Epithelial cell of esophagus (primary cell): ENCODE data around the gene EFNA3.

ENCODE experiments used
- DNase-seq: peaks from one replicate; pipeline ENCODE4 v3.0.0; 2010; ENCODE audit warnings: low read depth
- H3K4me3 ChIP-seq: 2 replicates; pipeline ENCODE4 v1.5.1; 2011; ENCODE audit warnings: mild to moderate bottlenecking, low read length, control low read depth
- CTCF ChIP-seq: IDR thresholded peaks from 2 replicates; pipeline ENCODE4 v1.5.1; 2011; ENCODE audit warnings: low read depth, mild to moderate bottlenecking, low read length, control low read depth, inconsistent platforms; ENCODE audit not compliant: insufficient read depth; ENCODE audit errors: missing control alignments

Gene EFNA3

GRCh38 chr1:155079487-155080311, 1.1 kb downstream of the EFNA3 start:
- no peak for TF ChIP-seq CTCF
- H3K4me3 ChIP-seq = peak overlapping the region; percentile 61
- no peak for DNase-seq

GRCh38 chr1:155080312-155081228, 1.9 kb downstream of the EFNA3 start:
- peak overlapping the region; percentile 61 for H3K4me3 ChIP-seq
- DNase-seq = peak; percentile 17
- TF ChIP-seq CTCF = no peak

- DNase-seq = peak; percentile 10
- peak overlapping the region; percentile 61 for H3K4me3 ChIP-seq
Measured at GRCh38 chr1:155081472-155082300, 3.0 kb downstream of the EFNA3 start.

GRCh38 chr1:155082301-155083051, 3.8 kb downstream of the EFNA3 start:
- H3K4me3 ChIP-seq = peak overlapping the region; percentile 21

More at GRCh38 chr1:155081472-155082300, 3.0 kb downstream of the EFNA3 start:
- TF ChIP-seq CTCF = no peak

GRCh38 chr1:155083052-155083541, 4.5 kb downstream of the EFNA3 start:
- peak overlapping the region; percentile 21 for H3K4me3 ChIP-seq
- TF ChIP-seq CTCF = no peak
- peak; percentile 58 for DNase-seq

More at GRCh38 chr1:155082301-155083051, 3.8 kb downstream of the EFNA3 start:
- peak; percentile 30 for DNase-seq
- no peak for TF ChIP-seq CTCF
